Large intestine (tissue), 3 donors: ENCODE results near the gene GP1BA. TPM values are rescaled to one million over a fixed set of nuclear protein-coding genes. Genes with fewer than 3 reads are reported as not detected.

Experiments
- DNase-seq, 2 donors: peaks; one replicate each; pipeline versions ENCODE4 v3.0.0 to v3.0.0-alpha.2; 2013
- H3K27ac ChIP-seq: one replicate; pipeline ENCODE4 v1.5.1; 2013; ENCODE audit warnings: low read length
- H3K27me3 ChIP-seq: 2 replicates; pipeline ENCODE4 v1.6.1; 2013; ENCODE audit warnings: low read length; ENCODE audit not compliant: control insufficient read depth, insufficient read depth
- H3K36me3 ChIP-seq: 2 replicates; pipeline ENCODE4 v1.6.1; 2013; ENCODE audit warnings: low read length; ENCODE audit not compliant: control insufficient read depth, insufficient read depth
- H3K4me1 ChIP-seq: one replicate; pipeline ENCODE4 v1.6.1; 2013; ENCODE audit warnings: low read length; ENCODE audit not compliant: control insufficient read depth, insufficient read depth
- H3K4me3 ChIP-seq: one replicate; pipeline ENCODE4 v1.5.1; 2013; ENCODE audit warnings: low read length
- H3K9me3 ChIP-seq: one replicate; pipeline ENCODE4 v1.6.1; 2013; ENCODE audit warnings: mild to moderate bottlenecking, low read depth, low read length, moderate library complexity; ENCODE audit not compliant: control insufficient read depth
- WGBS: methylation state at CpG from one replicate; pipeline ENCODE4 v1.1.5; 2013; ENCODE audit warnings: low lambda C conversion rate; ENCODE audit not compliant: insufficient coverage; 5-methylcytosine and 5-hydroxymethylcytosine counted together
- polyA plus RNA-seq: library from polyadenylated mRNA; unstranded; fragments of 120-200 nt; gene quantifications from one replicate; pipeline ENCODE4 v1.2.1, GENCODE V29; 2013

The GP1BA gene
- polyA plus RNA-seq, 1 donor = 1.5 TPM

DNA sequence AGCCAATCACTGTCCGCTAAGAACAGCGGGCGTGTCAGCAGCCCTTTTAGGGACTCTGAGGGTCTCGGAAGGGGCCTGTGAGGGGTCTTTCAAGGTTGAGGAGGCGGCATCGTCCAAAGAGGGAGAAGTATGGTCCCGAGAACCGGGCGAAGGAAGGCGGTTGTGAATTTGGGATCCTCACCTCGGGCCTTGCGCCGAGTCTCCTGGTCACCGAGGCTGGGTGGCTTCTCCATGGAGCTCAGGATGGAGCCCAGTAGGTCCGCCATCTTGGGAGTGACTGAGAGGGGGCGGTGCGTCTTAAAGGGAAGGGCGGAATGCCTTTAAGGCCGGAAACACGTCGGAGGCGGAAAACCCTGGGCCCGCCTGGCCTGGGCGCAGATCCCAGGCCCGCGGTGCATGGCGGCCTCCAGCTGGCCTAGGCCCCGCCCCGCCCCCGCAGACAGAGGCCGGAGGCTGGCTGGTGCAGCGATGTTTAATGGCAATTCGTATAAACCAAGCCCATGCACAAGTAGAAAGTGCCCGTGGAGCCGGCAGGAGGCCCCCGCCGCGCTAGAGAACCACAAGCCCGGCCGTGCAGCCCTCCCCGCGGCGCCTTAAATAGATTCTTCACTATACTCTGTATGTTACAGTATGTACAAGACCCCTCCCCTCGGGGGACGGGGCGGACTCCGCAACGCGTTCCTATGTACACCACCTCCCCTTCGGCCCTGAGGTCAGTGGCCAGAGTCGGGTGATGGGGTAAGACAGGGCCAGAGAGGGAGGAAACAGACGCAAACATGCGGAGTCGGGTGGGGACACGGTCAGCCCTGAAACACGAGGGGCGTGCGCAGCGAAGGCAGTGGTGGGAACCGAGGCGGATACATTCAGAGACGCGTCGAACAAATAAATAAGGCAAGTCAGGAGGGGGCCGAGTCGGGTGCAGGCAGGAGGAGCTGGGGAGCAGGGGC is 35.7 kb downstream of the GP1BA start, which contains the start of gene SPAG7:
SPAG7 (minus strand) TSS at position 279 of the 947 bp plus-strand sequence; CDS start at position 266, 13 bp downstream.
- DNase-seq = peak; percentile 97 to 100
- no peaks in the 10 kb centered on the region for H3K27me3 ChIP-seq
- peak within 1 kb of the TSS; percentile 95 for H3K27ac ChIP-seq
- WGBS = no CpG with 5 or more reads among the region's 66 CpGs
- peaks cover 38% of the 10 kb centered on the region for H3K36me3 ChIP-seq
- H3K4me1 ChIP-seq = peaks cover 33% of the 10 kb centered on the region
- H3K4me3 ChIP-seq = peak within 1 kb of the TSS; percentile 83
- no peaks in the 10 kb centered on the region for H3K9me3 ChIP-seq

DNA sequence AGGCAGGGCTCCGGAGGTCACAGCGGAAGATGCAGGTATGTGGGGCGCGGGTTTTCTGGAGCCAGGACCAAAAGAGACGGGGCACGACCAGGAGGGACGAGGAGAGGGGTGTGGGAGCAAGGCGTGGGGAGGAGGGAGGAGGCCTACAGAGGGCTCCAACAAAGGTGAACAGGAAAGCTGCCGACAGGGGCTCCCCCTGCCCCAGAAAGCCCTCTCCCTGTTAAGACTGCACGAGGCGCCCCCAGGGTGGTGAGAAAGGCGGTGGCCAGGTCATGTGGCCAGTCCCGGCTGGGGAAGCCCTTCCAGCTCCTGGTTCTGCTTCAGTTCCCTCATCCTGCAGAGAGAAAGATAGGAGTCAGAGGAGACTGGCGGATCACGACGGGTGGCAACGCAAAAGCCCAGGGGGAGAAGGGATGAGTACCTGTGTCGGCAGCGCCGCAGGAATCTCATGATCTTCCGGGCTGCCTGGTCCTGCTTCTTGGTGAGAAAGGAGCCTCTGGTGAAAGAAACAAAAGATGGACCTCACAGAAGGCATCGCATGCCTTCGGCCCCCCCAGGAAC is 36.5 kb downstream of the GP1BA start:
- Histone ChIP-seq H3K27ac (peak overlapping the region; percentile 95), H3K36me3 (peaks cover 43% of the 10 kb centered on the region), H3K27me3 (no peaks in the 10 kb centered on the region), H3K4me3 (peak overlapping the region; percentile 83), H3K9me3 (no peaks in the 10 kb centered on the region), H3K4me1 (peaks cover 33% of the 10 kb centered on the region)
- DNase-seq = peak in 1 of 2 donors; percentile 58
- WGBS = no CpG with 5 or more reads among the region's 23 CpGs

DNA sequence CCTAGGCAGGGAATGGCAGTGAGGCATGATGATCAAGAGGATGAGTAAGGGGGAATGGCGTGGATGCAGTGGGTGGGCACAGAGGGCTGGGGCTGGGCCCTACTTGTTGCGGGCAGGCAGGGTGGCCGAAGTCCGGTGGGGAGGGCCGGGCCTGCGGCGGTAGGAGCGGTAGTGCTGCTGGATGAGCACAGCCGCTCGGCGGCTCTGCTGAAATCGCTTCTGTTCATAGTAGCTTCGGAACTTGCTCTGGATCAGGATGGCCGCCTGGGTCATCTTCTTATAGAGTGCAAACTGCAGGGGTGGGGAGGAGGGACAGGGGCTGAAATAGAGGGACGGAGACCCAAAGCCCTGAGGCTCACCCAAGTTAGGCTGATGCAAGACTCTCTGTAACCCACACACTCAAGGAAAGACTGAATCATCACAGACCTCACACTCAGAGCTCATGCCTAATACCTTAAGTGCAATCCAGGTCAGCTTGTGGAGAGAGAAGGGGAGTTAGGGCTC is 37.0 kb downstream of the GP1BA start:
- peak in 1 of 2 donors; percentile 60 for DNase-seq
- no peaks in the 10 kb centered on the region for H3K27me3 ChIP-seq
- H3K36me3 ChIP-seq = peaks cover 48% of the 10 kb centered on the region
- peak overlapping the region; percentile 83 for H3K4me3 ChIP-seq
- H3K9me3 ChIP-seq = no peaks in the 10 kb centered on the region
- no CpG with 5 or more reads among the region's 15 CpGs for WGBS
- H3K27ac ChIP-seq = peak overlapping the region; percentile 95
- peaks cover 33% of the 10 kb centered on the region for H3K4me1 ChIP-seq

DNA sequence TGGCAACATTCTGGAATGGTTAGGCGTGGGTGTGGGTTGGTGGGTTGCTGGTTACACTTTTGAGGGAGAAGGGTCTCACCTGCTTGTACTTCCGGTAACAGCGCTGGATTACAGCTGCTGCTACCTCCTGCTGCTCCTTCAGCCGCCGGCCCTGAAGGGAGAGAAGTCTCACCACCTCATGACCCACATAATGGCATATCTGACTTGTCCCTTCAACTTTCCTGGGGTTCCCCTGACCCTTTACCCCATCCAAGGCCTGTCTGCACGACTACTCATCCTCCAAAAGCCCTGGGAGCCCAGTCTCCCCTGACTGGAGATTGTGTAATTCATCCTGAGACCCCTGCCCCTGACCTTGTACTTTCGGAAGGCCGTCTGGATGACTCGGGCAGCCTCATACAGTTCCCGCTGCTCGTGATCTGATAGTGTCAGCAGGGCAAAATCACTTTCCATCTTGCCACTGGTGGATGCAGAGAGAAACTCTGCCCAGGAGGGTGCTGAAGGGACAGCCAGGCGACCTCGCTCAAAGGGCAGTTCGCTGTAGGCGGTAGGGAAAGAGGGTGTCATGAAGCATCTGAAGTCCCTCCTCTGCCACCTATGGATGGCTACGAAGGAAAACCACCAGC is 37.6 kb downstream of the GP1BA start:
- peak in 1 of 2 donors; percentile 52 for DNase-seq
- Histone ChIP-seq H3K4me3 (peak overlapping the region; percentile 83), H3K4me1 (peaks cover 33% of the 10 kb centered on the region), H3K27me3 (no peaks in the 10 kb centered on the region), H3K9me3 (no peaks in the 10 kb centered on the region), H3K27ac (peak overlapping the region; percentile 95), H3K36me3 (peaks cover 54% of the 10 kb centered on the region)
- no CpG with 5 or more reads among the region's 16 CpGs for WGBS

DNA sequence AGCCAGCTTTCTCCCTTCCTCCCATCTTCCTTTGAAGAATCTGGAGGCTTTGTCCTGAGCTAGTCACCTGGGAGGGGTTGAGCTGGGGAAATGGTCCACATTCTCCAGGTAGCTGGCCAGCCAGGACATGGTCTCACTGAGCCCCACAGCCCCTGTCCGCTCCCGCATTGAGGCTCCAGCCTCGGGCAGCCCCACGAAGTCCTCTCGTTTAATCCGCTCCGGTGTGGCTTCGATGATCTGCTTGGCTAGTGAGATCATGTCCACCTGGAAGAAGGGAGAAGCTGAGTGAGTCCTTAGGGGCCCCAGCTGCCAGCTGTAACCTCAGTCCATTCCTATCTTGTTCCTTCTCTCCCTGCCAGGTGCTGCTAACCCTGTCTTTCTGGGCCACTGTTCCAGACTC is 38.2 kb downstream of the GP1BA start:
- Histone ChIP-seq H3K4me3 (no peak overlapping the region), H3K27ac (no peak overlapping the region), H3K9me3 (no peaks in the 10 kb centered on the region), H3K4me1 (peaks cover 32% of the 10 kb centered on the region), H3K36me3 (peaks cover 59% of the 10 kb centered on the region), H3K27me3 (no peaks in the 10 kb centered on the region)
- no peak for DNase-seq
- WGBS = no CpG with 5 or more reads among the region's 8 CpGs

DNA sequence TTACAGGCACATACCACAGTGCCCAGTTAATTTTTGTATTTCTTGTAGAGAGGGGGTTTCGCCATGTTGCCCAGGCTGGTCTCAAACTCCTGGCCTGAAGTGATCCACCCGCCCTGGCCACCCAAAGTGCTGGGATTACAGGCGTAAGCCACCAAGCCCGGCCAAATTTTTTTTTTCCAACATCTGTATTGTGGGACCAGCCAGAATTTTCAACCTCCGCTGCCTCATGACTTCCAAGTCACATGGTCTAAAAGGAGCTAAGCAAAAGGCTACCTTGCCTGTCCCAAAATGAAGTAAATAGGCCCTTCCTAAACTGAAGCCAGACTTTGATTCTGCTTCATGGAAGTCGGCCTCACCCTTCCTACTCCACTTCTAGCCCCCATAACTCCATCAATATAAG is 39.7 kb downstream of the GP1BA start:
- H3K4me3 ChIP-seq = no peak overlapping the region
- peaks cover 65% of the 10 kb centered on the region for H3K36me3 ChIP-seq
- no peak overlapping the region for H3K27ac ChIP-seq
- H3K4me1 ChIP-seq = peaks cover 21% of the 10 kb centered on the region
- WGBS = no CpG with 5 or more reads among the region's 6 CpGs
- H3K9me3 ChIP-seq = no peaks in the 10 kb centered on the region
- H3K27me3 ChIP-seq = no peaks in the 10 kb centered on the region
- no peak for DNase-seq

DNA sequence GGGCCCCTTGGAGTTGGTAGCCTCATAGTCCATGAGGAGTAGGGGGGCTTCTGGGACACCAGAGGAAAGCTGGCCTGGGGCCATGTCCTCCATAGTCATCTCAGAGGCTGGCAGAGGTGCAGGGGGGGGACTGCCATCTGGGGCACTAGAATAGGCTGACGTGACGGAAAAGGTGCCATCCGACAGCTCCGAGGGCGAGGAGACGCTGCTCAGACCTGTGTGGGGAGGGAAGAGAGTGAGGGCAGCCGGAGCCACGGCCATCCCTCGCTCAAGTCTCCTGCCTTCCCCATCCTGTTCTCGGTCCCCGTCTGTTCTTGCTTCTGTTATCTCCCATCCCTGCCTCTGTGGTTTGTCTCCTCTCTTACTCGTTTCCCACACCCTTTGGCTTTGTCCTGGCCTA is 40.2 kb downstream of the GP1BA start:
- no peak overlapping the region for H3K27ac ChIP-seq
- WGBS = no CpG with 5 or more reads among the region's 12 CpGs
- peaks cover 70% of the 10 kb centered on the region for H3K36me3 ChIP-seq

DNA sequence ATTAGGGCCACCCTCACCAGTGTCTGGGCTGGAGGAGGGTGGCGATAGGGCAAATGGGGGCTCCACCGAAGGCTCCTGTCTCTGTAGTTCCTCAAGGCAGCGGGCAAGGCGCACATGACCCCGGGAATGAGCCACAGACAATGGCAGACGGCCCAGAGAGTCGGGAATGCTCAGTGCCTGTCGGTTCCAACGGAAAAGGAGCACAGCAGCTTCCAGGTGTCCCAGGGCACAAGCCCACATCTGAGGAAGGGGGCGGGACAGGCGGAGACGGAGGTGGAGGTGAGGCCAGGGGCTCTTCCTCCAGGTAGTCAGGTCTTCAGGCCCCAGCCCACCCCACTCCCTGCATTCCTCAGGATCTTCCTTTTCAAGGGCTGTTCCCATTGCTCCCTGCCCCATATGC is 40.7 kb downstream of the GP1BA start:
- Histone ChIP-seq H3K4me1 (peaks cover 21% of the 10 kb centered on the region), H3K36me3 (peaks cover 74% of the 10 kb centered on the region), H3K27ac (no peak overlapping the region), H3K27me3 (no peaks in the 10 kb centered on the region), H3K9me3 (no peaks in the 10 kb centered on the region), H3K4me3 (no peak overlapping the region)
- DNase-seq = no peak
- no CpG with 5 or more reads among the region's 12 CpGs for WGBS

More for the DNA sequence above, 40.2 kb downstream of the GP1BA start:
- DNase-seq = no peak
- no peaks in the 10 kb centered on the region for H3K9me3 ChIP-seq
- H3K4me1 ChIP-seq = peaks cover 21% of the 10 kb centered on the region
- H3K27me3 ChIP-seq = no peaks in the 10 kb centered on the region
- H3K4me3 ChIP-seq = no peak overlapping the region

DNA sequence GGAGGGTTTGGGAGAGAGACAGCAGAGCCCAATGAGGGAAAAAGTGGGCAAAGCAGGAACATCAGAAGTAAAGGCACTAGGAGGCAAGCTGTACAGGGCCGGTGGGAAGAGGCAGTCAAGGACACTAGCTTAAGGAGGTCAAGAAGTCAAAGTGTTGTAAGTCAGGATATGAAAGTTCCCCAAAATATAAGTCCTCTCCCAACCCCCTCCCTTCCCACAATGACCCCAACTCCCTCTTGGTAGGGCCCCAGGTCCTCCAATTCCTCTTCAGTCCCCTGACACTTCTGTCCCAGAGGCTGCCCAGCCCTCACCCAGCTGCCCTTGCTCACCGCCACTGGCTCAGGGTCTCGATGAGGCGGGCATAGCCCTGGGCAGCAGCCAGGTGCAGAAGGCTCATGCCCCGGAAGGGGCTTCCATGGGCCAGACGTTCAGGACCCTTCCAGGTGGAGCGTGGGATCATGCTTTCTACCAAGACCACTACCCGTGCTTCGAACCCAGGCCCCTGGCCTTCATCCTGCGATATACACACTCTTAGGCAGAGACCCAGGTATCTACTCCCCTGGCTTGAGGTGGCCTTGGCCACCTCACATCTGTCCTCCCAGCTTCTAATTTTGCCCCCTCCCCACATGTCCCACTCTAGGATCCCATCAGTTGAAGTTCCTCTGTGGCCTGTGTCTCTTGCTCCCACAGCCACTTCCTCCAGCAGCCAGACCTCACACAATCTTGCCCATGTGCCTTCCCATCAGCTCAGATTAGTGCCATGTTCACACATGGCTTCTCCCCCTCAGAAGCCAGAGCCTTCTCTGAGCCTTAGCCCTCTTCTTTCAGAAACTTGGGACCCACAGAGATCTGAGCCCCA is 41.4 kb downstream of the GP1BA start:
- WGBS = no CpG with 5 or more reads among the region's 10 CpGs
- no peak for DNase-seq
- Histone ChIP-seq H3K27me3 (no peaks in the 10 kb centered on the region), H3K4me3 (no peak overlapping the region), H3K9me3 (no peaks in the 10 kb centered on the region), H3K36me3 (peaks cover 82% of the 10 kb centered on the region), H3K4me1 (peaks cover 18% of the 10 kb centered on the region), H3K27ac (no peak overlapping the region)
